NCI-H146 treated with DMSO at 0.1 percent for 48 hours (cell line): ENCODE data around the gene FRMD3.

ENCODE experiments used
- DNase-seq: peaks from one replicate; lab custom pipeline; 2025; ENCODE audit not compliant: unreplicated experiment; lab: John Stamatoyannopoulos, UW

Gene FRMD3

GRCh38 chr9:83294816-83295215 is 243.4 kb downstream of the FRMD3 start:
- DNase-seq = no peak

GRCh38 chr9:83291196-83291595 is 247.0 kb downstream of the FRMD3 start:
- no peak for DNase-seq

- DNase-seq = no peak
Measured at GRCh38 chr9:83290692-83291091, 247.5 kb downstream of the FRMD3 start.

- DNase-seq = no peak
Measured at GRCh38 chr9:83287021-83287420, 251.2 kb downstream of the FRMD3 start.

GRCh38 chr9:83285445-83286225 is 252.6 kb downstream of the FRMD3 start:
- no peak for DNase-seq

GRCh38 chr9:83284746-83285145 is 253.5 kb downstream of the FRMD3 start:
- no peak for DNase-seq

- no peak for DNase-seq
Measured at GRCh38 chr9:83283528-83283927, 254.7 kb downstream of the FRMD3 start.

GRCh38 chr9:83281306-83282255 is 256.6 kb downstream of the FRMD3 start:
- DNase-seq = no peak

GRCh38 chr9:83280790-83281189 is 257.4 kb downstream of the FRMD3 start:
- no peak for DNase-seq

- no peak for DNase-seq
Measured at GRCh38 chr9:83280268-83280667, 257.9 kb downstream of the FRMD3 start.

GRCh38 chr9:83274787-83275186 is 263.4 kb downstream of the FRMD3 start:
- DNase-seq = peak; percentile 57

- no peak for DNase-seq
Measured at GRCh38 chr9:83271665-83272071, 266.5 kb downstream of the FRMD3 start.

- no peak for DNase-seq
Measured at GRCh38 chr9:83270116-83270515, 268.1 kb downstream of the FRMD3 start.

- DNase-seq = no peak
Measured at GRCh38 chr9:83267741-83268140, 270.5 kb downstream of the FRMD3 start.

- no peak for DNase-seq
Measured at GRCh38 chr9:83266666-83267496, 271.3 kb downstream of the FRMD3 start.

GRCh38 chr9:83266331-83266665 is 271.9 kb downstream of the FRMD3 start:
- no peak for DNase-seq

- DNase-seq = no peak
Measured at GRCh38 chr9:83264315-83264714, 273.9 kb downstream of the FRMD3 start.

GRCh38 chr9:83259558-83259957 is 278.6 kb downstream of the FRMD3 start:
- no peak for DNase-seq

GRCh38 chr9:83257937-83258891 is 280.0 kb downstream of the FRMD3 start:
- no peak for DNase-seq

GRCh38 chr9:83247732-83248131 is 290.5 kb downstream of the FRMD3 start:
- DNase-seq = no peak
